Smooth muscle cell of bladder (primary cell): ENCODE measurements around the gene ACTN4. TPM values are rescaled to one million over a fixed set of nuclear protein-coding genes. Genes with fewer than 3 reads are reported as not detected.

Experiments used
- total RNA-seq: library from RNA; depleted of rRNA; stranded (reverse); fragments of >200 nt; gene quantifications from 2 replicates; pipeline ENCODE4 v1.2.3, GENCODE V29; 2014

The ACTN4 gene
- total RNA-seq, result 88.2 and 140 TPM in 2 replicates

DNA sequence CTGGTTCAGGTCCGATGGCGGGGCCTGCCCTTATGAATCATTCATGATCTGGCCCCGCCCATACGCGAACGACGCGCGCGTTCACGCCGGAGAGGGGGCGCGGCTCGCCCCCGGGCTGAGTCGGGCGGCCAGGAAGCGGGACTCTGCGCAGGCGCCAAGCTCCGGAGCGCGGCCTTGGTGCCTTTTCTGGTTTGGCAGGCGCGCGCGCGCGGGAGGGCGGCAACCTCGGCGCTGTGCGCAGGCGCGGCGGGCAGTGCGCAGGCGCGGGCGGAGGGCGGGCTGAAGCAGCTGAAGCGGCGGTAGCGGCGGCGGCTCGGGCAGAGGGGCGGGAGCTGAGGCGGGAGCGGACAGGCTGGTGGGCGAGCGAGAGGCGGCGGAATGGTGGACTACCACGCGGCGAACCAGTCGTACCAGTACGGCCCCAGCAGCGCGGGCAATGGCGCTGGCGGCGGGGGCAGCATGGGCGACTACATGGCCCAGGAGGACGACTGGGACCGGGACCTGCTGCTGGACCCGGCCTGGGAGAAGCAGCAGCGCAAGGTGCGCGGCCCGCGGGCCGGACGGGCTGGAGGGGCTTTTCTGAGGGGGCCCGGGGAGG lies at the start of gene ACTN4:
TSS of gene ACTN4 (plus strand) at position 282 of the 598 bp plus-strand sequence. CDS start at position 379, 97 bp downstream.

DNA sequence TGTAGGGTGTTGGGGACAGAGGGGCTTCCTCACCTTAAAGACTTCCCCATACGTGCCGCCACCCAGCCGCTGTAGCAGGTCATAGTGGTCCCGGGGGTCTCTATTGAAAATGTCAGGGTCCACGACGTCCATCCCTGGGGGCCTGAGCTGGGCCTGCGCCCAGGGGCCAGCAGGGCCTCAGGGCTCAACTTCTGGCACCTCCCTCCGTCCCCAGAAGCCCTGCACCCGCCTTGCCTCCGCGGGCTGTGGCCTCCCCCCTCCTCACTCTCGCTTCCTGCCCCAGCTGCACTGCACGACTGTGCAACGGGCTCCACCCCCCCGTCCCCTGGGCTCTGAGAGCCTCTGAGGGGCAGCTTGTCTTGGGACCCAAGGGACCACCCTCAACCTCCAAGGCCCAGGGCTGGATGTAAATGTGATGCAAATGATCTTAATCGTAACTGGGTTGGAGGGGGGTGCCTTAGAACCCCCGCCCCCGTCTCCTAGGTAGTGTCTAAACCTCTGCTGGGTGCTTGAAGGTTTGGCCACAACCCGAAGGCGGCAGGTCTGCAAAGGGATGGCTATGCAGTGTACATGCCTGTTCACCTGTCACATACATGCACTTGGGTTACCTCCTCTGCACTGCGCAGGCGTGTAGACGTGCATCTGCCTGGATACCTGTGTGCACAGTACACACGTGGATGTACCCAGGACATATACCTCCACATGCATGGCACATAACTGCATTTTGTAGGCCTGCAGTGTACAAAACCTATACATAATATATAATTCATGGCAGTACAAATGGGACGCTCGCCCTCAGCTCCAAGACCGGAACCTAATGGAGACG lies 29.5 kb upstream of the ACTN4 start, which contains the start of gene MAP4K1:
TSS of gene MAP4K1 (minus strand) at position 190 of the 826 bp plus-strand sequence. CDS start at position 132, 58 bp downstream.

DNA sequence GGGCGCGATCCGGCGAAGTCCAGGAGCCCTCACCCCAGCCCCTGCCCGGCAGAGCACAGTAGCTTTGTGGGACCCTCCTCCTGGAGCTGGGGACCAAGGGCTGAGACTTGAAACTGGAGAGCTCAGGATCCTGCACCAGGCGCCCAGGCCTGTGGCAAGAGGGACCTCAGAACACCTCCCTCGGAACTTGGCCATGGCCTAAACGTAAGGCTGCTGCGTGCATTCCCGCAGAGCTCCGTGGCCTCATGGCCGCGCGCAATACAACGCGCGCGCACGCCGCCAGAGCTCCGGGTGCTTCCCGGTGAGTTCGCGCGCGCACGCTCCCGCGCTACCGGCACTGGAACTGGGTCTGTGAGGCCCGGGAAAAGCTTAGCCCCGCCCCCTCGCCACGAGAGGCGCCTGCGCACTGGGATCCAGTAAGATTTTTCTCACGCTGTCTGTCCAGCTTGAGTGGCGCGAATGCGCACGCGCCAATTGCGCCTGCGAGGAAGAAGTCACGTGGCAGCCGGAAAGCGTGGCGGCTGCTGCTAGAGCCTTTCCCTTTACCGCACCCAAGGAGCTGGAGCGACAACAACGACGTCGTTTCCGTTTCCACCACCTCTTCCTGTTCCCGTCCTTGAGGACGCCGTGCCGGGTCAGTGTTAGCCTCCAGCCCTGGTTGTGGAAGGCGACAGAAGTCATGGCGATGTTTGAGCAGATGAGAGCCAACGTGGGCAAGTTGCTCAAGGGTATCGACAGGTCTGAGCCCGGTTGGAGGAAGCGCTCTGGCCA lies 28.7 kb upstream of the ACTN4 start, which contains the start of gene EIF3K:
TSS of gene EIF3K (plus strand) at position 599 of the 771 bp plus-strand sequence. CDS start at position 680, 81 bp downstream.

DNA sequence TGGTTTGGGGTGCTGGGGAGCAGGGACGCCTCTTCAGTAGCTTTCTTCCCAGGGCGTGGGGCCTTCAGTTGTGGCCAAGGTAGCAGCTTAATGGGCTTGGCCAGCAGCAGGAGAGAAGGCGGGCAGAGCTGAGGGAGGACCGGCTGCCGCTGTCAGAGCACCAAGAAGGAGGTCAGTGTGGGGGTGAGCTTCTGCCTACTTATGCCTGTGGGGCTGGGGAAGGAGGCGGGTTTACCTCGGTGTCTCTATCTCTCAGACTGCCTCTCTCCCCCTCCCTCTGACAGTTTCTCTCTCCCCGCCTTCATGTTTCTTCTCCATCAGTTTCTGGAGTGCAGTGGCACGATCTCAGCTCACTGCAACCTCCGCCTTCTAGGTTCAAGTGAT lies 96.8 kb downstream of the ACTN4 start, which contains the start of gene CAPN12:
TSS of gene CAPN12 (minus strand) at position 177 of the 384 bp plus-strand sequence. CDS start 309 bp downstream, outside the sequence.

DNA sequence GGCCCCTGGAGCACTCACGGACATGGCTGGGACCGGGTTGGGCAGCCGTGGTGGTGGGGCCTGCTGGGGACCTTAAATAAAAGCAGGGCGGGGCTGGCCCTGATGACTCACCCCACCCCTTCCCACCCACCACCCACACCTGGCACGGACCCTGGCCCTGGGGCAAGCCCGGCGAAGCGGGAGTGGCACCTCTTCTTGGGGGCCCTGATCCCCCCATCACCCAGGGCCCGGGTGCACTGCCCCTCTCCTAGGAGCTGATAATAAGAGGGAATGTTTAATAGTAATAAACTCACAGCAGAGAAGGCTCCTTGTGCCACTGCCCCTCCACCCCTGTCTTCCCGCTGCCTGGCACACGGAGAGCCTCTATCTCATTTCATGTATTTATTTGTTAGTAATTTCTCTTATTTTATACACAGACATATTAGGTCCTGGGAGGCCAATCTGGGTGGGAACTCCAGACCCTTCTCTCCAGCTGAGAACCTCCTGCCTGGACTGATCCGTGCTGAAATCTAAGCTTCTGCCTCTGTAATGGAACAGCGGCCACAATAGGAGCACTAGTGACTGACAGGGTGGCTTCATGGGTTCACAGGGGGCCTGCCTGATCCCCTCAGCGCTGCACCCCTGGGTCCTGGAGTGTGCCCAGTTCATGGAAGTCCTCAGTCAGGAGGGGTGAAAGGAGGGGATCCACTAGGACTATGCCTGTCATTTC lies 126.2 kb downstream of the ACTN4 start, which contains the start of gene LGALS7:
TSS of gene LGALS7 (minus strand) at position 49 of the 709 bp plus-strand sequence. CDS start at position 24, 25 bp downstream.

Other genes with a start within 250 kb of the ACTN4 start
- 5.7 and 6.7 TPM in 2 replicates for gene FAM98C, start 244.6 kb upstream of the ACTN4 start, total RNA-seq
- gene RASGRP4, start 221.4 kb upstream of the ACTN4 start, total RNA-seq, result not detected in 2 replicates
- gene RYR1, start 214.0 kb upstream of the ACTN4 start, total RNA-seq, result under 0.01 TPM in 2 replicates
- under 0.01 and 0.37 TPM in 2 replicates for gene MAP4K1, start 29.7 kb upstream of the ACTN4 start, total RNA-seq
- gene EIF3K, start 28.5 kb upstream of the ACTN4 start, total RNA-seq, result 307 and 373 TPM in 2 replicates
- gene CAPN12, start 96.8 kb downstream of the ACTN4 start, total RNA-seq, result not detected in 2 replicates
- gene LGALS7, start 125.9 kb downstream of the ACTN4 start, total RNA-seq, result not detected in 2 replicates
- gene LGALS7B, start 141.6 kb downstream of the ACTN4 start, total RNA-seq, result 0.28 and 1.0 TPM in 2 replicates
- gene LGALS4, start 165.3 kb downstream of the ACTN4 start, total RNA-seq, result 0.14 TPM in 1 of 2 replicates, not detected in the other
- 19.6 and 28.3 TPM in 2 replicates for gene ECH1, start 184.1 kb downstream of the ACTN4 start, total RNA-seq
- gene HNRNPL, start 202.3 kb downstream of the ACTN4 start, total RNA-seq, result 205 and 212 TPM in 2 replicates
- gene RINL, start 230.6 kb downstream of the ACTN4 start, total RNA-seq, result 2.0 and 2.3 TPM in 2 replicates